Measurements from ENCODE around the gene RPUSD2.

The RPUSD2 gene

DNA sequence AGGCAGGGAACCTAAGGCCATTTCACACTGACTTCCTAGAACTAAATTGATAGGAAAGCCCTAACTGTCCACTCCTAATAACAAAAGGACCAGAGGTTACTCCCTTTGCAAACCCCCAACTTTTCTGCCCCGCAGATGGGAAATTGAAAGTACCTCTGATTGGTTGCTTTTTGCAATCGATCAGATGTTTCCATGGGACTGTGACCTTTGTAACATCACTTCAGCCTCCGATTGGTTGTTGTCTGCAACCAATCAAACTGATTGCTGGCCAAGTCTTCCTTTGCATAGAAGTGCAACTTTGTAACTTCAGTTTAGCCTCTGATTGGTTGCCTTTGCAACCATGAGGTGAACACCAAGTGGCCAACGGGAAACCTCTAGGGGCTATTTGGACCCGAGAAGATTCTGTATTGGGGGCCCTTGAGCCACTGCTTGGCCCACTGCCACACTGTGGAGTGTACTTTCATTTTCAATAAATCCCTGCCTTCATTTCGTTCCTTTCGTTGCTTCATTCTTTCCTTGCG, 13.7 kb downstream of the RPUSD2 start:
- no peak for DNase-seq (ENCODE audit: low read depth)
- in situ Hi-C loops (cut with HindIII; ENCODE audit: low sequenced_read_pairs) = no loop called here
- H3K4me3 ChIP-seq (ENCODE audit: low read depth, low read length) = no peak overlapping the region
- TF ChIP-seq, protein P1, sequence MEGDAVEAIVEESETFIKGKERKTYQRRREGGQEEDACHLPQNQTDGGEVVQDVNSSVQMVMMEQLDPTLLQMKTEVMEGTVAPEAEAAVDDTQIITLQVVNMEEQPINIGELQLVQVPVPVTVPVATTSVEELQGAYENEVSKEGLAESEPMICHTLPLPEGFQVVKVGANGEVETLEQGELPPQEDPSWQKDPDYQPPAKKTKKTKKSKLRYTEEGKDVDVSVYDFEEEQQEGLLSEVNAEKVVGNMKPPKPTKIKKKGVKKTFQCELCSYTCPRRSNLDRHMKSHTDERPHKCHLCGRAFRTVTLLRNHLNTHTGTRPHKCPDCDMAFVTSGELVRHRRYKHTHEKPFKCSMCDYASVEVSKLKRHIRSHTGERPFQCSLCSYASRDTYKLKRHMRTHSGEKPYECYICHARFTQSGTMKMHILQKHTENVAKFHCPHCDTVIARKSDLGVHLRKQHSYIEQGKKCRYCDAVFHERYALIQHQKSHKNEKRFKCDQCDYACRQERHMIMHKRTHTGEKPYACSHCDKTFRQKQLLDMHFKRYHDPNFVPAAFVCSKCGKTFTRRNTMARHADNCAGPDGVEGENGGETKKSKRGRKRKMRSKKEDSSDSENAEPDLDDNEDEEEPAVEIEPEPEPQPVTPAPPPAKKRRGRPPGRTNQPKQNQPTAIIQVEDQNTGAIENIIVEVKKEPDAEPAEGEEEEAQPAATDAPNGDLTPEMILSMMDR (IDR thresholded peaks at IDR 0.05; ENCODE audit: low read depth, low read length, missing control alignments) = no peak

DNA sequence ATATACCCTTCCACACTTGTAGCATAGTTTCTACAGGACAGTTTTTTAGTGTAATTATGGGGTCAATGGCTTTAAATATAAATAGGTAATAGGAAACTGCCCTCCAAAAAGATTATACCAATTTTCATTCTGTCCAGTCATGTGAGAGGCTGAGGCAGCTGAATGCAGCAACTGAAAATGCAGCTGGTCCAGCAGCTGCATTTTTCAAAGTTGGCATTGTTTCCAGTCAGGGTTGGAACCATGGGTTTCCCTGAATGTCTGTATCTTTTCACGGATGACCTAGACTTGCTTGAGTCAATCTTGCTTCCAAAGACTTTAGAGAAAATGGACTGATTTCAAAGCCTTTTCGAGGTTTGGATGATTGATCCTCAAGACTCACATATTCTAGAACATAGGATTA, 15.1 kb downstream of the RPUSD2 start:
- DNase-seq (ENCODE audit: low read depth) = no peak
- H3K4me3 ChIP-seq (ENCODE audit: low read depth, low read length) = no peak overlapping the region
- in situ Hi-C loops (cut with HindIII; ENCODE audit: low sequenced_read_pairs) = no loop called here
- TF ChIP-seq, protein P1 (IDR thresholded peaks at IDR 0.05; ENCODE audit: low read depth, low read length, missing control alignments) = no peak

DNA sequence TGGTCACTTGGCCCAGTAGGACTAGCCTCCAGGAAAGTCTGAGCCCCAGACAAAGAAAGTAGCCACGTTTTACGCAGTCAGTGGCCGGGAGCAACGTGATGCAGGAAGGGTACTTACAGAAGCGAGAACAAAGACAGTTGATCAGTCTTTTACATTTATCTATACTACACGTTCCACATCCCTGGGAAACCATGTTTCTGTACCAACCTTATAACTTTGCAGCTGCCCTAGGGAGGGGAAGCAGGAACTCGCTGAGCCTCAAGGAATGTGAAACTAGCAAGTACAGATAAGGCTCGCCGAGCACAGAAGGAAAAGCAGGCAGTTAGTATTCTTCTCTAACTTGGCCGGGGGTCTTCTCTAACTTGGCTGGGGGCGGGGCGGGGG, 21.6 kb downstream of the RPUSD2 start:
- no peak overlapping the region for H3K4me3 ChIP-seq (ENCODE audit: low read depth, low read length)
- DNase-seq (ENCODE audit: low read depth) = no peak
- TF ChIP-seq, protein P1 (IDR thresholded peaks at IDR 0.05; ENCODE audit: low read depth, low read length, missing control alignments) = no peak
- in situ Hi-C loops (cut with HindIII; ENCODE audit: low sequenced_read_pairs) = no loop called here

DNA sequence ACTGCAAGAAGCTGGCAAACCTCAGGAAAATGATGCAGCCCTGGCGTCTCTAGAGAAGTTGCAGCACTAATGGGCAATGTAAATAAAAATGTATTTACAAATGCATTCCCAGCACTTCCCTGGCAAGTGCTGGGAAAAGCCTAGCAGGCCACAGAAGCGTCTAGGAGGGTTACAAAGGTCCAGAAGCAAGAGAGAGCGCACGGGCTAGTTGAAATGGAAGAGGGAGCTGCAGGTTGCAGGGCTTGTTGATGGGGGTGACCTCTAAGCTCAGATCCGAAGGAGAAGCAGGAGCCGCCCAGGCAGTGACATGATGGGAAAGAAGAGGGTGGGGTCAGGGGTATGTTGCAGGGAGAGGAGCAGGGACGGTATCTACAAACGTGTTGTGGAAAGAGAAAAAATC, 22.3 kb downstream of the RPUSD2 start:
- H3K4me3 ChIP-seq (ENCODE audit: low read depth, low read length) = no peak overlapping the region
- TF ChIP-seq, protein P1 (IDR thresholded peaks at IDR 0.05; ENCODE audit: low read depth, low read length, missing control alignments) = no peak
- in situ Hi-C loops (cut with HindIII; ENCODE audit: low sequenced_read_pairs) = no loop called here
- no peak for DNase-seq (ENCODE audit: low read depth)

DNA sequence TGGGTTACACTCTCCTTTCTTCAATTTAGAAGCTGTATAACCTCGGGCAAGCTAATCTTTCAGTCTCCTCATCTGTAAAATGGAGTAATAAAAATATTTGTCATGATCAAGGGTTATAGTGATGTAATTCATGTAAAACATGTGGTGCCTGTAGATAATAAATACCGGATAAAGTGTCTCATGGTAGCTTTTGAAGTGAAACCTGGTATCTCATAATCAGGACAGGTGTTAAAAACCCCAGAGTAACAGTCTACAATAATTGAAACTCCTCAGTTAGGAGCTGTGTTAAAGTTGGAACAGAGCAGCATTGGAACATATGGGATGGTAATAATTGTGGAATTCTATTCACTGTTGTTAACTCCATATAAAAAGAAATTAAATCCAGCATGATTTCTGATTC, 24.1 kb downstream of the RPUSD2 start:
- no peak for DNase-seq (ENCODE audit: low read depth)
- no peak overlapping the region for H3K4me3 ChIP-seq (ENCODE audit: low read depth, low read length)
- in situ Hi-C loops (cut with HindIII; ENCODE audit: low sequenced_read_pairs) = no loop called here
- TF ChIP-seq, protein P1 (IDR thresholded peaks at IDR 0.05; ENCODE audit: low read depth, low read length, missing control alignments) = no peak

DNA sequence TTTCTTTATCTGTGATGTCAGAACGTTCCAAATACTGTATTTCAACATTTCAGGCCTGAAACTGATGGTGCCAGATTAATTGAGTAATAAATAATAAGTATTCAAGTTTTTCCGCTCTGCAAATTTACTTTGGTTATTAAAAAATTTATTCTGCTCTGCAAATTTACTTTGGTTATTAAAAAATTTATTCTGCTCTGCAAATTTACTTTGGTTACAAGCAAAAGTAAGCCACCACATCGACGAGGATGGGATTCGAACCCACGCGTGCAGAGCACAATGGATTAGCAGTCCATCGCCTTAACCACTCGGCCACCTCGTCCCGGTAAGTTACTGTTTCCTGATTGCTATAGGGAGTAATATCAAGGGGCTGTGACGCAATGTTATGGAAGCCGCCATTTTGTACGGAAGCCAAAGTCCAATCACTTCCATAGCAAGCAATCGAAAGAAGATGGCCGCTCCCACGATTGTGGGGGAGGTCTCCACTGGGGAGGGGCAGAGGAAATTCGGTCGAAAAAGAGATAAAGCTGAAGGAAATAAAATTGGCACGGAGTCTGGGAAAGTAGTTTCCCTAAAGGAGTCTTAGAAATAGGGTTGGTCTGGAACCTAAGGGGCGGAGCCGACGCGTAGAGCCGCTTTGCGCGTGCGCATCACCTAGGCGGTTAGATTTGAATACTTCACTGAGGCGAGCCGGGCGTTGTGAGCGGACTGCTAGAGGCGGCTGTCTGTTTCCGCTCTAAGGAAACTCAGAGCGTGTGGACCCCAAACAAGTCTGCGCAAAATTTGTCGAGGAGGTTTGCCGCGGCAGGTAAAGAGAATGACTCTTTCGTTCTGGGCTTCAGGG, 24.7 kb downstream of the RPUSD2 start, which contains the start of gene KNL1:
TSS of gene KNL1 (plus strand) at position 662 of the 841 bp plus-strand sequence. CDS start 8,683 bp downstream, outside the sequence.
- in situ Hi-C loops (cut with HindIII; ENCODE audit: low sequenced_read_pairs) = no loop called here
- DNase-seq (ENCODE audit: low read depth) = peak; percentile 94
- TF ChIP-seq, protein P1 (IDR thresholded peaks at IDR 0.05; ENCODE audit: low read depth, low read length, missing control alignments) = no peak
- H3K4me3 ChIP-seq (ENCODE audit: low read depth, low read length) = peak within 1 kb of the TSS; percentile 83
